Gastrocnemius medialis (tissue), 4 donors: ENCODE data around the gene HEMGN.

Experiments used
- POLR2A ChIP-seq, 2 donors: fragments of 450-650 bp; IDR thresholded peaks; one replicate each; pipeline ENCODE4 v1.6.1; 2017; ENCODE audit warnings: antibody characterized with exemption in 2 of 2, mild to moderate bottlenecking in 2 of 2, moderate library complexity in 2 of 2
- TF ChIP-seq, protein P1 (sequence below), 5 experiments: fragments of 450-650 bp in 3 of 5; fragments of 200-600 bp in 2 of 5; sonication (generic) in 2 of 5; IDR thresholded peaks in 4 of 5; conservative IDR thresholded peaks in 1 of 5; 1 replicate in 4 of 5; 2 replicates in 1 of 5; pipeline ENCODE4 v1.5.1; 2016 to 2019; ENCODE audit warnings: antibody characterized with exemption in 5 of 5, mild to moderate bottlenecking in 3 of 5, moderate library complexity in 3 of 5

GRCh38 chr9:97979788-97980478 is 42.0 kb upstream of the HEMGN start:
- TF ChIP-seq, protein P1, sequence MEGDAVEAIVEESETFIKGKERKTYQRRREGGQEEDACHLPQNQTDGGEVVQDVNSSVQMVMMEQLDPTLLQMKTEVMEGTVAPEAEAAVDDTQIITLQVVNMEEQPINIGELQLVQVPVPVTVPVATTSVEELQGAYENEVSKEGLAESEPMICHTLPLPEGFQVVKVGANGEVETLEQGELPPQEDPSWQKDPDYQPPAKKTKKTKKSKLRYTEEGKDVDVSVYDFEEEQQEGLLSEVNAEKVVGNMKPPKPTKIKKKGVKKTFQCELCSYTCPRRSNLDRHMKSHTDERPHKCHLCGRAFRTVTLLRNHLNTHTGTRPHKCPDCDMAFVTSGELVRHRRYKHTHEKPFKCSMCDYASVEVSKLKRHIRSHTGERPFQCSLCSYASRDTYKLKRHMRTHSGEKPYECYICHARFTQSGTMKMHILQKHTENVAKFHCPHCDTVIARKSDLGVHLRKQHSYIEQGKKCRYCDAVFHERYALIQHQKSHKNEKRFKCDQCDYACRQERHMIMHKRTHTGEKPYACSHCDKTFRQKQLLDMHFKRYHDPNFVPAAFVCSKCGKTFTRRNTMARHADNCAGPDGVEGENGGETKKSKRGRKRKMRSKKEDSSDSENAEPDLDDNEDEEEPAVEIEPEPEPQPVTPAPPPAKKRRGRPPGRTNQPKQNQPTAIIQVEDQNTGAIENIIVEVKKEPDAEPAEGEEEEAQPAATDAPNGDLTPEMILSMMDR (IDR thresholded peaks at IDR 0.05 in 4 of 5, conservative IDR thresholded peaks at IDR 0.05 in 1 of 5) = no peak
- TF ChIP-seq POLR2A (IDR thresholded peaks at IDR 0.05) = no peak
